Activated T-cell treated with anti-CD3 and anti-CD28 coated beads for 48 hours (primary cell): ENCODE data around the gene COL9A1.

ENCODE experiments used
- DNase-seq: peaks from one replicate; pipeline ENCODE4 v3.0.0-alpha.2; 2020; ENCODE audit warnings: low read depth

COL9A1 gene

DNA sequence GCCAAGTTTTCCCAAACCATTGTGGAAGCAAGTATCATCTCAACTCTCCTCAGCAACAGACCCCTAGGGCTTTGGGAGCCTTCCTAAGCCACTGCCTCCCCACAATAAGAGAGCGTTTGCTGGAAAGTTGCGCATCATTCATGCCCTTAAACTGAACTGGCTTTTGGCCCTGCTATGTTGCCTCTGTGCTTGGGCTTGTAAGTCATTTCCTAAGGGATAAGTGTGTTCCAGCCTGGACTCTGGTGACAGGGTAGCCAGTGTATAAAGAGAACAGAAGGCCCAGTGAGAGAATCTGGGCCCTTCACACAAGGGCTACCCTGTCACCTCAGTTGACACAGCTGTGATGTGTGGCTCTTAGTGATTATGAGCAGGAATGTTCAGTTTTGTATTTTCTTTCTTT lies 77.8 kb downstream of the COL9A1 start:
- DNase-seq = no peak

DNA sequence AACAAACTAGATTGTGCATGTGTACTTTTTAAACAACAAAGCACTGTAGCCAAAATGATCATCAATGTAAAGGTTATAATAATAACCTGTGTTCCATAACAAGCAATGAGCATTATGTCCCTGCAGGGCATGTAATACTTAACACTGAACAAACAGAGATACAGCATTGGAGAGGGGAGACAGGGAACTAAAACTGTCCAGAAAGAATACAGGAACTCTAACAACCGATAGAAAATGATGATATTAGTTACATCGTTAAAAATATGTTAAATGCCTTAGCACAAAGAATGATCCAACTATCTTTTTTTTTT lies 80.5 kb downstream of the COL9A1 start:
- no peak for DNase-seq

DNA sequence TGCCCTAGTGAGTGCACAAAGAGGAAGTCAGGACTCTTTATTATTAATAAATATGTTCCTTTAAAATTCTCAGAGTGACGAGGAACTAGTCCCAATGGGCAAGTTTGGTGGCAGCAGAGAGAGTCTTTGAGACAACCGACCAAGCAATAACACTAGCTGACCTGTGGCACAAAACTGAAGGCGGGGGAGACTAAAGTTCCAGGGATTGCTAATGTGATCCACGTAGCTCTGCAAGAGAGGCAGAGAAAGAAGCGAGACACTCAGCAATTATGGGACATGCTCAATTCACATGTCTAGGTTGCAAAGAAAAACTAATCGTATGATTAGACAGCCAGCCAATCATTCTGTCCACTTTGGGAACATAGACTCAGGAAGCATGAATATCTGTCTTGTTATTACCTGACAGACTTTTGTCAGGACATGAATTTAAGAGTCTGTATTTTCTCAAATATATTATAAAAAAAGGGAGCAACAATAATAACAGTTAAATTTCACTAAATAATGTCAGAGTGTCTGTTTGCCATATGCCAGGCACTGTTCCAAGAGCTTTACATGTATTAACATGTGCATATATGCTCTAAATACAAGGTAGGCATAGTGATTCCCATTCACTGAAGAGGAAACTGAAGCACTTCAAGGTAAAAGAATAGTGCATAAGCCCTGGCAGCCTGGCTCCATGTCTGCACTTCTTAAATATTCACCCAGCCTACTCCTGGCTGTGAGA lies 81.0 kb downstream of the COL9A1 start:
- no peak for DNase-seq

- no peak for DNase-seq
Measured at GRCh38 chr6:70221025-70221714, 81.7 kb downstream of the COL9A1 start.

DNA sequence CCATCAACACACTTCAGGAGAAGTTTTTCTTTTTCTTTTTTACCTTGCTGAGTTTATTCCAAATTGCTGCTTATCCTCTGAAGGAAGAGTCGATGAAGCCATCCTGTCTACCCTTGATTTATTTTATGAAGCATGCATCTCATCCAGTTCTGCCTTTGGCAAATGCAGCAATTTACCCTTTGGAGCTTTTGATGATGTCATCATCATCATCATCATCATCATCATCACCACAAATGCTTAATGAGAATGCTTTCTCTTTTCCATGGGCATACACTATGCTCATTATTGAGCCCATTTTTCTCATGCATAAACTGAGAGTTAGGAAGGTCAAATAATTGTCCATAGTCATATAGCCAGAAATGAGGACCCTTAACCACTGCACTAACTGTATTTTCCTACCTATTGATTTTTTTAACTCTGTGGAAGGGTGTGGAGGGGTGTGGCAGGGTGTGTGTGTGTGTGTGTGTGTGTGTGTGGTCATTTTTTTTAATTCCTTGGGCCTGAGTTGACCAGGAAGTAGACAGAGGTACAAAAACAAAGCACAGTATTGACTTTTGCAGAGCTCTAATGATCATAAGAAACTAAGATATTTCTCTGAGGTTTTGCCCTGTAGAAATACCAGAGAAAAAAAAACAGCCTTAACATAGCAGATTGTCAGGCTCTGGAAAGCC lies 82.8 kb downstream of the COL9A1 start:
- no peak for DNase-seq

DNA sequence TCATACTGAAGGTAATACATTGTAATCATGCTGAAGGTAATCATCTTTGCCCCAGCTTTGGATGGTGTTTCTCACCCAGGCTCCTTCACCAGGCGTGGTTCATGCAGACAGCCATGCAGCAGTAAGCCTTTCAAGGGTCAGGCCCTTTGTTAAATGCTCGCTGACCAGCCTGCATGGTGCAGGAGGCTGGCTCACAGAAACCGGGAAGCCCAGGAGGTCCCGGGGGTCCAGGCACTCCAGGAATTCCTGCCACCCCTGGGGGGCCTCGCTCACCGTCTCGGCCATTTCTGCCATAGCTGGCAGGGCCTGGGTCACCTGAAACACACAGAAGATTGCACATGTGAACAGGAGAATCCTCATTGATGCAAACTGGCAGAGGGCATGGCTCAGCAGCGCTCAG lies 86.1 kb downstream of the COL9A1 start:
- no peak for DNase-seq

DNA sequence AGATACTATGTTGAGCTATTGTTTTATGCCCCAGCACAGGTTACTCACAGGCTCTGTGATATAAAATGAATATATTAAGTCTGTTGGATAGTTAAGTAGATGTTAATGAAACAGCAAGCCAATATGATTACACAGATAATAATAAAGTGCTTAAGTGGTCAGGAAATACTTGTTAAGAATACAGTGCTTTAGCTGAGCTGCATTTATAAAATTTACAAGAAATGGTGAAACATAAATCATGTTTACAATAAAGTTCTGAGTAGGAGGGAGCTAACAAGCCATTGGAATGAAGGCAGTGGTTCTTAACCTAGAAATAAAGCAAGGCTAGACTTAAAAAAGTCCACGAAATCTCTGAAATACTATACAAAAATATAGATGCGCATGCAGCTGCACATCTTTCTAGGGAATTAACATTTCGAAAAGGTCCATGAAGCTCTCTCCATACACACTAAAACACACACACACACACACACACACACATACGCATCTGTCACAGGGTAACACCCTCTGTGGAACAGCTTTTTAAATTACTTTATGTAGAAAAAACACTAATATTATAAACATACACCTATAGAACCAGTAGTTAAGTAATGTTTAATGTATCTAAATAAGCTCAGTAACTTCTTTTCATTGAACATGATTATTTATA lies 87.3 kb downstream of the COL9A1 start:
- no peak for DNase-seq

GRCh38 chr6:70210462-70210861 lies 92.4 kb downstream of the COL9A1 start:
- DNase-seq = no peak

DNA sequence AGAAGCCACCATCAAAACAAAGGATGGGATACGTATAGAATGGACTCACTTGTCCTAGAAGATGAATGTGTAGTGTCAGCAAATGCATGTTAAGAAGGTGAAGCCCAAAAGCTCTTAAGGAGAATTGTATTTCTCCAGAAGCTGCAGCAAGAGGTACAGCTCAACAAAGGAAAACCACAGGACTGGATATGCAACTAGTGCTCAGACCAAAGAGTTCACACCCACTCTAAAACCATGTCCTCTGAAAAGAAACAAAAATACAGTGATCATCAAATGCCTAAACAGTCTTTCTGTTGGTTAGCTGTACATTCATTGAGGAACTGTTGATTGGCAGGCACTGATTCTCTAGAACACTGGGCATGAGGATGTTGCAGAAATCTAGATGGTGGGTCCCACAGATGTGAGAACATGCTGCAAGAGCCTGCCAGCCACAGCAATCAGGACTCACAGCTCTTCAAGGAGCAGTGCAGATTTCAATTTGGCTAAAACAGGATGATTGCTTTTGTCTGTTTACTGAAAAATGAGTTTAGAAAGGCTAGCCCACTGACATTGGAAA lies 94.6 kb downstream of the COL9A1 start:
- no peak for DNase-seq

DNA sequence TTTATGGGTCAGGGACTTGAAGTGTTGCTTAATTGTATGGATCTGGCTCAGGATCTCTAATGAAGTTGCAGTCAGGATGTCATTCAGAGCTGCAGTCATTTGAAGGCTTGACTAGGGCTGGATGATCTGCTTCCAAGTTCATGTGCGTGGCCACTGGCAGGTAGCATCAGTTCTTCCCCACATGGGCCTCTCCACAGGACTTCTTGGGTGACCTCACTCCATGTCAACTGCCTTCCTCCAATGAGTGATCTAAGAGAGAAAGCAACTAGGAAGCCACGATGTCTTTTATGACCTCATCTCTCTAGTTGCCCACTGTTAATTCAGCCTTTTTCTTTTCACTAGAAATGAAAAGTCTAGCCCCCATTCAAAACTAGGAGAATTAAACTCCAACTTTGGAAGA lies 104.1 kb downstream of the COL9A1 start:
- DNase-seq = no peak

- DNase-seq = no peak
Measured at GRCh38 chr6:70196531-70196930, 106.4 kb downstream of the COL9A1 start.

GRCh38 chr6:70194421-70194820 lies 108.5 kb downstream of the COL9A1 start:
- no peak for DNase-seq

GRCh38 chr6:70188202-70188601 lies 114.7 kb downstream of the COL9A1 start:
- no peak for DNase-seq

DNA sequence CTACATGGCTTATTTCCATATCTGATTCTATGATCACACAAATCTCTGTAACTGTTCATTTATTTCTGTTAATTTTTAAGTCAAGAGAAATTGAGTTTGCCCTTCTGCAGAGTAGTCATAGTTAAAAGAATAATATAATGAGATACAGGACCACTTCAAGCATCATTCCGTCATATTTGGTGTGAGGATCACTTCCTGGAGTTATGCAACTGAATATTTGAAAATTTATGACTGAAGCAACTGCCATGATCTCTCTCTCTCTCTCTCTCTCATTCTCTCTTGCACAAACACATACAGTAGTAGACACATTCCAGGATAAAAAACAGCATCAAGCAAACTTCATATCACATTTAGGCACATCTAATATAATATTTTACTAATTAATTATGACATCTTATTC lies 116.4 kb downstream of the COL9A1 start:
- DNase-seq = no peak

DNA sequence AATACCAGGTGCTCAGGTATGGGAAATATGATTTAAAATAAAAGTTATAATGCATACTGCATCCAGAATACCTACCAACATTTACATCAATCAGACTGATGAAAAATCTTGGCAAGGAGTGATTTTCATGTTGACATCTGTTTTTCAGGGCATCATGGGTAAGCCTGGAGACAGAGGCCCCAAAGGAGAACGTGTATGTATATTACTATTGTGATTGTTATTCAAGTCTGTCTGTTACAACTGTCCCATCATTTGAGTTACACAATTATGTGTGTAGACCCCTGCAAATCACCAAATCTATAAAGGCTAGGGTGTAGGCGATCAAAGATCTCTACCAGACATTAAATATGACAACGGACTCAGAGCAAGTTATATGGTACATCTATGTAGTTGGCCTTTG lies 118.2 kb downstream of the COL9A1 start:
- DNase-seq = no peak

- DNase-seq = no peak
Measured at GRCh38 chr6:70183538-70183937, 119.3 kb downstream of the COL9A1 start.

GRCh38 chr6:70180901-70181599 lies 121.8 kb downstream of the COL9A1 start:
- DNase-seq = no peak

DNA sequence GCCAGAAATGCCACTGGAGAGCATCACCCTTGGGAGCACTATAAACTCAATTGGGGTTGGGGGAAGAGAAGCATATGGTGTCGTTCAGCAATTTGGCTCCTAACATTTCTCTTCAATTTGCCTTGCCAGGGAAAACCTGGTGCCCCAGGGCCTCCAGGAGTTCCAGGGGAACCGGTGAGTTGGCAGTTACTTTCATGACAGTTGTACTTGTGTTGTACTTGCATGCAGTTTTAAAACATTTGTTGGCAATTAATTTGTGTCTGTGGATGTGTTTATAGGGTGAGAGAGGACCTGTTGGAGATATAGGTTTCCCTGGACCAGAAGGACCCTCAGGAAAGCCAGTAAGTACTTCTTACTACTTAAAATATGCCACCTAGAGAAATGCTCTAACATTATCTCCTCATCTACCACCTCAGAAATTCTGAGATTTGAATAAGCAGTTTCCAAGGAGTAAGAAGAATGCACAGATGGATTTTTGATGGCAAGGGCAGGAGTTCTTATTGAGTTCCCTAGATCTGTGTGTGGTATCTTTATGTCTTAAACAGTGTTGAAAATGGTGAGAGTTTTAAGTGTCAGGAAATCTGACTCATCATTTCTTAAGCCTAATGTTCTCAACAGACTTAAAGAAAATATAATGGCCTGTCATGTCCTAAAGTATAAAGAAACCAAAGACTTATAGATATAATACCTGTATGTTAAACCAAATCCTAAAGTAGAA lies 122.5 kb downstream of the COL9A1 start:
- no peak for DNase-seq

DNA sequence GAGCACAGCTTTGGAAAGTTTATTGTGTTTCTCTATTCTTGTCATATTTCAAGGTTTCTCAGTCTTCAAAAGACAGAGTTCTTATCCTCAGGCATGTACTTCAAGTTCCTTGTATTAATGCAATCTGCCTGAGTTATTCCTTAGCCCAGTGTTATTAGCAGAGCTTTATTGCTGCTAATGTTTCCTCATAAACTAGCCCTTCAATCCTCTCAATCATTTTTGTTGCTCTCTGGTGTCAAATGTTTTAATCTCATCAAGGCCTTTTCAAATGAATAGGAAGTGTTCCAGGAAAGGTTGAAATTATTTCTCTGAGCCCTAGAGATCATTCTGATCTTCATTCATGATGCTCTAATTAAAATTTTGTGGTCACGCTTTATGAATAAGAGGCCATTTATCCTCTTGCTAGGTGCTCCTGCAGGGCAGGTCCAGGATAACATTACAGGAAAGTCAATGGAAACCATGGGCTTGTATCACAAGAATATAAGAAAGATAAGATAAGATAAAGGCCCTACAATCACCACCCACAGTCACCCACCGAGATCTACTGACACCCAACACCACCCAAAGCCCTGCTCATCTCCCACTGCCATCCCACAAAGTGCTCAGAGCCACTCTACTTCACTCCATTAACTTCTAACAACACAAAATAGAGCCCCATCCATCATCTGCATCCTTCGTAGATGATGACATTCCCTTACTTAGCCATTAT lies 125.9 kb downstream of the COL9A1 start:
- no peak for DNase-seq

DNA sequence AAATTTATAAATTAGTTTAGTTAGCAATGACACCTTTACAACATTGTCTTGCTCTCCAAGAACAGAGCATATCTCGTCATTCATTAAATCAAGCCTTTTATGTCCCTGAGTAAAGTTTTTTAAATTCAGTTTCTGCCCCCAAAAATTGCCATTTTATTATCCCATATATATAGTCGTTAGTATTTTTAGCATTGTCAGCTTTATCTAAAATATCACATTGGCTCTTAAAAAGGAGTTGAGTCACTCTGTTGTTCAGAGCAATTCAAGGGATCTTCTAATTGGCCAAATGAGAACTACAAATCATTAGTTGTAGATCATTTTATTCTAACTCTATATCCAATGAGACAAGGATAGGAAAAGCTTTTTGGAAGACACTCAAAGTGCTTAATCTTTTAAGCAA lies 127.1 kb downstream of the COL9A1 start:
- DNase-seq = no peak

GRCh38 chr6:70172252-70172651 lies 130.6 kb downstream of the COL9A1 start:
- DNase-seq = no peak
